Measurements from ENCODE around the gene PIK3CD.
A peak's percentile ranks its signal among the peaks of the same experiment; 100 is the strongest.

The PIK3CD gene

DNA sequence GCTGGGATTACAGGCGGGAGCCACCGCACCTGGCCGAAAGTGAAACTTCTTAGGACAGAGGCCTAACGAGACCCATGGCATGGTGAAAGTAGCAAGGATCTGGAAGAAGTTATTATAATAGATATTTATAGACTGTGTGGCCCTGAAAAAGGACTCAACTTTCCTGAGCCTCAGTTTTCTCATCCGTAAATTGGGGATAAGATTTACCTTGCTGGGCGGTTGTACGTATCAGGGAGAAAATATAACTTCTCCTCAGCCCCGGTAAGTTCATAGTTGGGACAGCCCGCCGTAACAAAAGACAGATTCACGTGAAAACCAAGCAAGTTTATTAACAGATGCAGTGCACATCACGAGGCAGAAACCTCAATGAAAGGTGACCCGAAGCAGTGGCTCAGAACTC is 5.5 kb upstream of the PIK3CD start:
- in situ Hi-C loops (cut with HindIII; ENCODE audit: low sequenced_read_pairs) = no loop called here
- TF ChIP-seq, protein P1, sequence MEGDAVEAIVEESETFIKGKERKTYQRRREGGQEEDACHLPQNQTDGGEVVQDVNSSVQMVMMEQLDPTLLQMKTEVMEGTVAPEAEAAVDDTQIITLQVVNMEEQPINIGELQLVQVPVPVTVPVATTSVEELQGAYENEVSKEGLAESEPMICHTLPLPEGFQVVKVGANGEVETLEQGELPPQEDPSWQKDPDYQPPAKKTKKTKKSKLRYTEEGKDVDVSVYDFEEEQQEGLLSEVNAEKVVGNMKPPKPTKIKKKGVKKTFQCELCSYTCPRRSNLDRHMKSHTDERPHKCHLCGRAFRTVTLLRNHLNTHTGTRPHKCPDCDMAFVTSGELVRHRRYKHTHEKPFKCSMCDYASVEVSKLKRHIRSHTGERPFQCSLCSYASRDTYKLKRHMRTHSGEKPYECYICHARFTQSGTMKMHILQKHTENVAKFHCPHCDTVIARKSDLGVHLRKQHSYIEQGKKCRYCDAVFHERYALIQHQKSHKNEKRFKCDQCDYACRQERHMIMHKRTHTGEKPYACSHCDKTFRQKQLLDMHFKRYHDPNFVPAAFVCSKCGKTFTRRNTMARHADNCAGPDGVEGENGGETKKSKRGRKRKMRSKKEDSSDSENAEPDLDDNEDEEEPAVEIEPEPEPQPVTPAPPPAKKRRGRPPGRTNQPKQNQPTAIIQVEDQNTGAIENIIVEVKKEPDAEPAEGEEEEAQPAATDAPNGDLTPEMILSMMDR (IDR thresholded peaks at IDR 0.05; ENCODE audit: low read depth, low read length) = no peak
- no peak for DNase-seq (ENCODE audit: low read depth, low spot score)
- H3K4me3 ChIP-seq (ENCODE audit: low read depth, low read length) = no peak overlapping the region

DNA sequence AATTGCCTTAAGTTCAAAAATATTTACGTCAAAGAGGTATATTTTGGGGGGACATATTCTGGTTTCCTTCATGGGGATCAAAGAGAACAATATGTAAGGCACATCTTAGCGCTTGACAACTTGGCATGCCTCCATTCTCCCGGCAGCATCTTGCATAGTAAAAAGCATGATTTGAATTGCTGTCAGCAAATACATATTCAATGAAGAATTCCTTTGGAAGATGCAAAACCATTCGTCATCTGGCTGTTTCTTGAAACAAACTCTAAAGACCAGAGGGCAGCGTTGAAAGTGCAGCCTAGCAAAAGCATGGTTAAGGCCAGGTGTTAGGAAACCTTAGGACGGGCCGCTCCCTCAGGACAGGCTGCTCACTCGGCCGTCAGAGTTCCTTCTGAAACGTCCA is 3.4 kb upstream of the PIK3CD start:
- in situ Hi-C loops (cut with HindIII; ENCODE audit: low sequenced_read_pairs) = no loop called here
- DNase-seq (ENCODE audit: low read depth, low spot score) = no peak
- H3K4me3 ChIP-seq (ENCODE audit: low read depth, low read length) = no peak overlapping the region
- TF ChIP-seq, protein P1 (IDR thresholded peaks at IDR 0.05; ENCODE audit: low read depth, low read length) = no peak

DNA sequence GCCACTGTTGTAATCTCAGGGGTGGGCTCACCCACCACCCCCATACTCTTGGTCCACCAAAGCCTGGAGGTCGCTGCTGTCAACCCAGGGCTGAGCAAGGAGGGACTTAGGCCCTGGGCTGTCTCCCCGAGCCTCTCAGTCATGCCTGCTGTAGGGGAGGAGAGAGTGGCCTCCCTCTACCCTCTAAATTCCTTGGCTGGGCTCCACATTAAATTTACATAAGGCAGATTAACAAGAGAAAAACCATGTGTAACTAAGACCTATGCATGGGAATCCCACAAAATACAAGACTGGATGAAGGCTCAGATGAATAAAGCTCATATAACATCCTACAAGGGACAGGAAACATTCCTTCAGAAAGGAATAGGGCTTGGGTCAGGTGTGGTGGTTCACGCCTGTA is 1.8 kb upstream of the PIK3CD start:
- in situ Hi-C loops (cut with HindIII; ENCODE audit: low sequenced_read_pairs) = no loop called here
- TF ChIP-seq, protein P1 (IDR thresholded peaks at IDR 0.05; ENCODE audit: low read depth, low read length) = no peak
- no peak overlapping the region for H3K4me3 ChIP-seq (ENCODE audit: low read depth, low read length)
- DNase-seq (ENCODE audit: low read depth, low spot score) = no peak

DNA sequence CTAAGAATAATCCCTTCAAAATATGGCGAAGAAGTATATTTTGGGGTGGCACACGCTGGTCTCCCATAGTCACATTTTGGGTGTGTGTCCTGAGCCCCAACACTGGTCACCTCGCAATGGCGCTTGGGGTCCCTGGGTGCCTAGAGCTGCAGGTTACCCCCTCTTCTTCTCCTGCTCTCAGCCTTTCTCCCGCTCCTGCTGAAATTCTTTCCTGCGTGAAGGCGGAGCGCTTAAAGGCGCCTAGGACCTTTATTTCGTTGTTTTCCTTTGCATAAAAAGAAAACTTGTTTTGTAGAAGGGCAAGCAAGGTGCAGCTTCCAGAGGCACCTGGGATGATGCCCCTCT is 339 bp upstream of the PIK3CD start:
- no peak for DNase-seq (ENCODE audit: low read depth, low spot score)
- H3K4me3 ChIP-seq (ENCODE audit: low read depth, low read length) = no peak overlapping the region
- TF ChIP-seq, protein P1 (IDR thresholded peaks at IDR 0.05; ENCODE audit: low read depth, low read length) = no peak
- in situ Hi-C loops (cut with HindIII; ENCODE audit: low sequenced_read_pairs) = no loop called here

DNA sequence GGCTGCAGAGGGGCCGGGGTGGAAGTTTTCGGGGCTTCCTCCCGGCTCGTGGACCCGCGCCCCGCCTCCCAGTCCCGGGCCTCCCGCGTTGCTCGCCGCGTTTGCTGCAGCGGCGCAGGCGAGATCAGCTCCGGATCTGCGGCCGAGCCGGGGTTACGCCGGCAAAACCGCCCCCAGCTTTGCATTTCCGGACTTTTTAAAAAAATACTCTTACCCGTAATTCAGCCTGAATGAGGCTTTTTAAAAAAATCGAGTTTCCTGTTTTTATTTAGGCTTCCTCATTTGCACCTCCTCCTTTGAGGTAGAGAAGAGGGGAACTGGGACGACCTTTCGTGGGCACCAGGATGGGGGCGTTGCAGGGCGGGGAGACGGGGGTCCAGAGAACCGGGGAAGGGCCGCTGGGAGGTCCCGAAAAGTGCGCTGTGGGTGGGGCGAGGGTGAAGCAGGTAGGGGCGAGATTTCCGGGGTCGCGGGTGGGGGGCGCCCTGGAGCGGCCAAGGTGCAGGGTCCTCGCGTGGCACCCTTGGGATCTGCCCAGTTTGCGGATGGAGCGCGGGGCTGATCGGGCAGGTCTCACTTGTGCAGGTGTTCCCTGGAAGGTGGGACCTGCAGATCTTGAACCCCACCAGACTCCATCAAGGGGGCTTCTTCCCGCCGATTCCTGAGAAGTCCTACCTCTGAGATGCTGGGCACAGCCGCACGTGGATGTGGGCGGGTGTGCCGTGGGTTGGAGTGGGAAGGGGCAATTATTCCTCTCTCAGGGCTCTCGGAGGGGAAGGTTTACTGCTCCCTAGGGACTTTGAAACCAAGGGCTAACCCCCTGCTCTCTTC is 1.1 kb downstream of the PIK3CD start:
- TF ChIP-seq, protein P1 (IDR thresholded peaks at IDR 0.05; ENCODE audit: low read depth, low read length) = no peak
- in situ Hi-C loops (cut with HindIII; ENCODE audit: low sequenced_read_pairs) = no loop called here
- DNase-seq (ENCODE audit: low read depth, low spot score) = no peak
- H3K4me3 ChIP-seq (ENCODE audit: low read depth, low read length) = peak overlapping the region; percentile 26

DNA sequence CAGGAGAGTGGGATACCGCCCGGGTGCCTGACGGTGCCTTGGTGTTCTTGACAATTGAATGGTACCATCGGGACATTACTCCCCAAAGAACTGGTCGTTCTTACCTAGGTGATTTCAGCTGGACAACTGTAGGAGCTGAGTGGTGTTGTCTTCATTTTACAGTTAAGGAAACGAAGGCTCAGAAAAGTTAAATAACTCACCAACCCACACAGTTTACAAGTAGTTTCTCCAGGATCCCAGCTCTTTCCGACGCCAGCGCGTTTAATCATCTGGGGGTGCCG is 1.6 kb downstream of the PIK3CD start:
- no peak for DNase-seq (ENCODE audit: low read depth, low spot score)
- TF ChIP-seq, protein P1 (IDR thresholded peaks at IDR 0.05; ENCODE audit: low read depth, low read length) = no peak
- in situ Hi-C loops (cut with HindIII; ENCODE audit: low sequenced_read_pairs) = no loop called here
- H3K4me3 ChIP-seq (ENCODE audit: low read depth, low read length) = no peak overlapping the region
